Stimulated activated CD8-positive, alpha-beta memory T cell treated with anti-CD3 and anti-CD28 coated beads, Interleukin-7, amount 100 ng/mL, for 4 hours (primary cell): Measurements from ENCODE around the gene SPEG.

Experiments used
- DNase-seq, 2 donors: peaks; one replicate each; pipeline ENCODE4 v3.0.0-alpha.2; 2020; ENCODE audit warnings: low read depth in 2 of 2

The SPEG gene

GRCh38 chr2:219425238-219426067 is 9.2 kb upstream of the SPEG start:
- no peak for DNase-seq

DNA sequence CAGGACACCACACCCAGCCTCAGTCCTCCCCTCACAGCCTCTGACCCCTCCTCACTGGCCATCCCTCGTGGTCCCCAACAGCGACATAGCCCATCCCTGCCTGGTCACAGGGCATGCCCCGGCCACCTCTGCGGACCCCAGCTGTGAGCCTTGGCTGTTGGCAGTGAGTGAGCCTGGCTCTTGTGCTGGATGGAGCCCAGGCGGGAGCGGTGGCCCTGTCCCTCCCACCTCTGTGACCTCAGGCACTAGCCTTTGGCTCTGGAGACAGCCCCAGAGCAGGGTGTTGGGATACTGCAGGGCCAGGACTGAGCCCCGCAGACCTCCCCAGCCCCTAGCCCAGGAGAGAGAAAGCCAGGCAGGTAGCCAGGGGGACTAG is 8.6 kb upstream of the SPEG start:
- no peak for DNase-seq

DNA sequence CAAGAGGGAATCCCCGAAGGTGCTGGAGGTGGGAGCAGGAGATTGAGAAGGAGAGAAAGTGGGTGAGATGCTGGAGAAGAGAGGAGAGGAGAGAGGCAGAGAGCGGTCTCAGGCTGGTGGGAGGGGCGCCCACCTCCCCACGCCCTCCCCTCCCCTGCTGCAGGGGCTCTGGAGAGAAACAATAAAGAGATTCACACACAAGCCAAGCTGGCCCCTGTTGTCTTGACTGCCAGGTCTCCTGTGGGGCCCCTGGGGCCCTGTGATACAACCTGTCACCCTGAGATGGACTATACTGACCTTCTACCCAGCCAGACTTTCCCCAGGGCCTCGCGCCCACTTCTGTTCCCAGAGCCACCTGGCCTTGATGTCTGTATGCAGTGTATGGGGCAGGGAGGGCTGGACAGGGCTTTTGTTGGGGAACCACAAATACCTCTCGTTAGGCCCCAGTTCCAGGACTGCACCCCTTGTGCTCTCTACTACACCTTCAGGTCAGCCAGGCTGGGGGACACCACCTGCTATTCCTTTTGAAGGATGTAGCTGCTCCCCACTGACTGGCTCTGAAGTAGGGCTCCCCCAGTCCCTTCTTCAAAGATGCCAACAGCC is 8.0 kb upstream of the SPEG start:
- DNase-seq, result no peak

DNA sequence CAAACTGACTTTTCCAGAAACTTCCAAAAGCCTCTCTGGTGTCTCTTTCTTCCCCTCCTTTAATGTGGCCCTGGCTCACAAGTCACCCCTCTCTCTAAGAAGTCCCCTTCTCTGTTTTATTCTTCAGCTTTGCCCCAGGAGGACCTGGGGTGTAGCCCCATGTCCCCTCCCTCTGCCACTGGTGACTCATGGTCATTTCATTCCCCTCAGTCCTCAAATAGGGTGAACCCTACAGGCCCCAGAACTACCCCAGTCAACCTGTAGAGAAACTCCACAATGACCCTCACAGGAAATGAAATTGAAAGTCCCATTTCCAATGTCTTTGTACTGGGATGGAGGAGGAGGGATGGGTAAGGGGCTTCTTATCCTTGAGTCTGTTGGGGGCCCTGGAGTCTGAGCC is 6.2 kb upstream of the SPEG start:
- no peak for DNase-seq

DNA sequence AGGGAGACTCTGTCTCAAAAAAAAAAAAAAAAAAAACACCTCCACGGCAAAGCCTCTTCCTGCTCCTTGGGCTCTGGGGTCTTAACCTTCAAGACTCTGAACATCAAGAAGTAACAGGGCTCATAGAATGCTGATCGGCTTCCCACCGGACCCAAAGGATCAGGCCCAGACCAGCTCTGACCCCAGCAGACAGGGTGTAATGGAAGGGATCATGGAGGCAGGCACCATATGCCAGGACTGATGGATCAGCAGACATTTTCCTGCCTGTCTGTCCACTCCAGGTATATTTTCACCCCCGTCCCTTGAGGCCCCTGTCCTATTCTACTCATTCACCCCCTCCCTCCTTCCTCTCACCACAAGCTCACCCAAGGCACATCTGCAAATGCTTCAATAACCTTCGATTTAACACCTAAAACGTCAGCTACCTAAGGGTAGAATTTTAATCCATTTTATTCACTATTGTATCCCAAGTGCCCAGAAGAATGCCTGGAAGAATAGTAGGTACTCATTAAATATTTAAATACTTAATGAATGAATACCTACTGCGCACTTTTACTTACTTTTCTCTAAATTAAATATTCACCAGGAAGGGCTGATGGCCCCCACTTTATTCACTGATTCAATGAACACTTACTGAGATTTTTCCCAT is 4.6 kb upstream of the SPEG start:
- no peak for DNase-seq

DNA sequence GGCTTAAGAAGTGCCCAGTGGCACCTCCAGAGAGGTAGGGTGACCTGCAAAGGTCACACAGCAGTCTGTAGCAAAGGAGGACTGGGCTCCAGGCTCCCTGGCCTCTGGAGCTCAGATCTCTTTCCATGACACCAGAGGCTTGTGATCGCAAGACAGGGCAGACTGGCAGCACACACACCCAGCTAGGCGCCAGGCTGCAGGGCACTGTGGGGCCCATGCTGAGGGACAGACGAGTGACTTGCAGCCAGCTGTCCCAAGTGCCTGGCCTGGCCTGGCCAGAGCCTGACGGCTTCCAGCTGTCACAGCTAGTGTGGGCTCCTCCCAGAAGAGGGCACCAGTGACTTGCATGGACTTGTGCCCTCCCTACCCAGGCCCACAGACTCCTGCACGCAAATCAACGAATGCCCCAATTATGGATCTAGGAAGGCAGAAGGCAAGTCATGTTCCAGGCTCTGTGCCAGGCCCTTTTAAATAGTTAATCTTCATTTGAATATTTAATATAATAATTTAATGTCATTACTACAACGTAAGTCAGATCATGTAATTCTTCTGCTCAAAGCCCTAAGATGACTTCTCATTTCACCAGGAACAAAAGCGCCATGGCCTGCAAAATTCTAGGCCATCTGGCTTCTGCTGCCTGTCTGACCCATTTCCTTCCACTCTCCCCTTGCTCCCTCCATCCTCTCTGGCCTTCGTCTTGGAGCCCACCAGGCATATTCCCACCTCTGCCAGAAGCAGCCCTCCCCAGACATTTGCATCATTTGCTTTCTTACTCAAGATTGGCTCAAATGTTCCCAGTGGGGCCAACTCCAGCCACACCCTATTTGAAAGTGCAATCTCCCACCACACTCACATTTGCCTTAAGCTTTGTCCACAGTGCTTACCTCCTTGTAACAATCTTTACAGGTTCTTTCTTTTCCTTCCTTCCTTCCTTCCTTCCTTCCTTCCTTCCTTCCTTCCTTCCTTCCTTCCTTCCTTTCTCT is 3.7 kb upstream of the SPEG start:
- DNase-seq, result no peak

DNA sequence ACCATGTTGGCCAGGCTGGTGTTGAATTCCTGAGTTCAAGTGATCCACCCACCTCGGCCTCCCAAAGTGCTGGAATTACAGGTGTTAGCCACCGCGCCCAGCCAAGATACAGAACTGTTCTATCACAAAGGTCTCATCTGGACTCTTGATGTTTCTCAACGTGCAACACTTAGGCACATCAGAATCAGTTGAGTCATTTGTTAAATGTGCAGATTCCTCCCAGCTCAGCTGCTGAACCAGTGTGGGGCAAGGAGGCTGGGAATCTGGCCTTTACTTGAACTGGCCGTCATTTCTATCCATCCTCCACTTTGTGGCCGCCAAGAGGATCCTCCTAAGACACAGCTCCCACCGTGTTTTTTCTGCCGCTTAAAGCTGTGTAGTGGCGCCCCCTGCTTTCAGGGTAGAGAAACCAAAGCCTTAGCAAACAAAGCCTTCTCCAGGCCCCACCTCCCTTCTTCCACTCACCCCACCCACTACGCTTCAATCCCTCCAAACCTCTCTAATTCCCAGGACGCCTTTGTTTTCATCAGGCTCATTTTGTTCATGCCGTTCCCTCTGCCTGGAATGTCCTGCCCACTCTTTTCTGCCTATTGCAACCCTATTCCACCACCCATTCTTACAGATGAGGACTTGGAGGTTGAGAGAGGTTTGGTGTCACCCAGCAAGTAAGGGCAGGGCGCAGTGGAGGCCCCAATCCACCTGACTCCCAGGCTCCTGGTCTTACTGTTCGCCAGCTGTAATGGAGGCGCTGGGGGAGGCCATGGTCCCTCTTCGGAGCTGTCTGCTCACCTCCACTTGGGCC is 776 bp upstream of the SPEG start:
- no peak for DNase-seq

DNA sequence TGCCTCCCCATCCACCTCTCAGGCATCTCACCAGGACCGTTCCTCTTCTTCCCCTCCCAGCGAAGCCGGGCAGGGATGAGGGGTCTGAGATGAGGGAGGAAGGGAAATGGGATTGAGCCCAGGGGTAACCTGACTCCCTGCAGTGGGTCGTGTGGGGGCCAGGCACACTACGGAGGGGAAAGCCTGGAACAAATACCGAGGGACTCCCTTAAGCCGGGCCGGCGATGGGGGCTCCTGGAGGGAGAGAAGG is 250 bp upstream of the SPEG start:
- no peak for DNase-seq

DNA sequence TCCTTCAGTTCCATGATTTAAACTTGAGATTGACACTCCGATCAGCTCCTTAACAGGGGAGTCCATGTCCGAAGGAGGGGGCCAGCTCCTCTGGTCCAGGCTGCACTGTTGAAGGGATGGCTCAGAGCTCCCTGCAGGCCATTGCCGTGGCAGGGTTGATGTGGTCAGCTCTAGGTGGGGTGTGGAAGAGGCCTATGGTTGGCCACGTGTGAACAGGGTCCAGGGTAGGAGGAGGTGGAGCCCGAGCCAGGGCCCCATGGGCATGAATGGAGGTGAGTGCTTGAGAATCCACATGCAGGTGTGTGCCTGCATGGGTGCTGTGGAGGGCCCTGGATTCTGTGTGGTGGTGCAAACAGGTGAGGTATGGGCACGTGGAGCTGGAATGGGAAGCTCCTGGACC is 1.1 kb downstream of the SPEG start:
- no peak for DNase-seq

GRCh38 chr2:219436491-219436890 is 1.8 kb downstream of the SPEG start:
- DNase-seq, result no peak

GRCh38 chr2:219437141-219437540 is 2.5 kb downstream of the SPEG start:
- DNase-seq, result no peak

- DNase-seq, result no peak
Measured at GRCh38 chr2:219437690-219438206, 3.1 kb downstream of the SPEG start.

DNA sequence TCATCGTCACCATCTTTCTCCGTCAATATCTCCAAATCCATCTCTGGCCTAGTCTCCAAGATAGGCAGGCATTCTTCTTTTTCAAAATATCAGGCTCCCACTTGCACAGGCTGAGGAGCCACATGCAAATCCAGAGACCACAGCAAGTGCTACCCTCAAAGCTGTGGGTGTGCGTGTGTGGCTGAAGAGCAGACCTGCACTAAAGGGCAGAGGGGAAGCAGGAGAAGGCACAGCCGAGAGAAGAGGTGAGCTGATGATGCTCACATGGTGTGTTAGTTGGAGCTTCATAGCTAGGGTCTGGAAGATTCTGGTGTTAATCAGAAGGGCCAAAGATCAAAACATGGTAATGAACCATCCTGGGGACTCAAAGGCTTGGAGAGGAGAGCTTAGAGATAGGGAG is 3.8 kb downstream of the SPEG start:
- DNase-seq, result no peak

- no peak for DNase-seq
Measured at GRCh38 chr2:219439506-219439905, 4.9 kb downstream of the SPEG start.

- DNase-seq, result no peak
Measured at GRCh38 chr2:219440388-219441256, 6.0 kb downstream of the SPEG start.

GRCh38 chr2:219441451-219442255 is 7.0 kb downstream of the SPEG start:
- DNase-seq, result peak; percentile 46 to 71

- DNase-seq, result no peak
Measured at GRCh38 chr2:219442256-219443015, 7.8 kb downstream of the SPEG start.

DNA sequence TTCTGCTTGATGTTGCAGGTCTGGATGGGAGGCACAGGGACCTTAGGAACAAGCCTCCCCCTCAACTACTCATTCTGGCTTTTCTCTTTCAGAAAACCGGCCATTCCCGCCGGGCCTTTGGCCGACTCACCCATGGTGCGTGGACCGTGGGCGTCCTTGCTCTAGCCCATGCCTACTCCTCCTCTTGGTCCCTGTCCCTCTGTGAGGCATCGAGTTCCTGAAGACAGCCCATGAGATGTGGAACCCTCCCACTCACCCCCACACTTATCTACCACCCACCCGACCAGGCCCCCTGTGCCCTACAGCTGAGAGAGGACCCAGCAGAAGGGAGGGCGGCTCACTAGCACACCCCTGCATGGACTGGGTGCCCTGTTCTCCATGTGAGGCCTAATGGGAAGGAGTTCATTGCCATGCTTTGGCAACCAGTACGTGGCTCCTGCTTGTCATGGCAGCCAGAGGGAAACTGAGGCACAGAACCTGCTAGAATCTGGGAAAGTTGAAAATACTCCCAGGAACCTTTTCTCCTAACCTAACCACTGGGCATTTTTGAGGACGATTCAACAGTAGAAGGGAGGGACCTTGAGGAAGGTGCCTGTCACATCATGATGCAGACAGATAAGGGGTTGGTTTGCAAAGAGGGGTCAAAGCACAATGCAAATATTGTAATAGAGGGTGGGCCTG is 8.5 kb downstream of the SPEG start:
- no peak for DNase-seq
